GM21515 (cell line): ENCODE results near the gene TRIOBP.
"Not testable (repeated sequence)": the region's sequence is repeated elsewhere in the genome, so short reads cannot be mapped to it uniquely, and the experiment has no call there.

Experiments used
- ATAC-seq: cut with Tn5 transposase; IDR thresholded peaks from one replicate; pipeline ENCODE4 v1.9.1; 2021; ENCODE audit not compliant: unreplicated experiment

TRIOBP gene

DNA sequence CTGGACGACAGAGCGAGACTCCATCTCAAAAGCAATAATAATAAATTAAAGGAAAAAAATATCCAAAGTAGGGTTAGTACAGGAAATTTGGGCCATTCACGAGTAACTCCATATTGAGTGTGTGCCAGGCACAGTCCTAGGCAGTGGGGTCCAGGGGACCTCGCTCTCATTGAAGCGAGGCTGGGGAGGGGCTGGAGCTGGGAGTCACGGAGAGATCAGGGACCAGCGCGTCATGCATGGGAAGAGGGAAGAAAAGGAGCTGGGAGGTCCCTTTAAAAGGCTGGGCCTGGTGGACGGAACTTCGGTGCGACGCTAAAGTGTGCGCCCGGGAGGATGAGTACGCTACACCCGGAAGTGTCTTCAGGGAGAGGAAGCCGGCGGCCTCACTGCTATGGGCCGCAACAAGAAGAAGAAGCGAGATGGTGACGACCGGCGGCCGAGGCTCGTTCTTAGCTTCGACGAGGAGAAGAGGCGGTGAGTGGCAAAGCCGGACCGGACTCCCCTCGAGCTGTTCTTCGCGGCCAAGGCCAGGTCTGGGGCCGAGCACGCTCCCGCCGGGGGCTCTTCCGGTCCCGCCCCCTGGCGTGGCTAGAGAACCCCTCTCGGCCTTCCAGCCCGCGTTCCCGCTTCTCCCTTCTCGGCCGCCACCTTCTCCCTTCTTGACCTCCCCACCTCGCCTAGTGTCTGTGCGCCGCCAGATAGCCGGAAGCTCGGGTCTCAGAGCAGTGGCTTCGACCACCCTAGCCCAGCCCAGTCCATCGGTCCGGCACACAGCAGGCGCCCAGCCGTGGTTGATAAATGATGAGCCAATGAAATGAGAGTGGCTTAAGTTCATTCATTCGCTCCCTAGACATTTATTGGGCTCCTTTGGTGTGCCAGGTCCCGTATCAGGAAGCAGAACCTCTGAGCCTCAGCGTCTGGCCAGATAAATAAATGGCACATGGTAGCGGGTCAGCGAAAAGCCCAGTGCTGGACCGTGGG, 10.6 kb upstream of the TRIOBP start, which contains the start of gene NOL12:
TSS of gene NOL12 (plus strand) at position 342 of the 981 bp plus-strand sequence. CDS start at position 392, 50 bp downstream.
- ATAC-seq = peak; percentile 62

- ATAC-seq = no peak
These were observed 6.4 kb upstream of the TRIOBP start for GRCh38 chr22:37690407-37690806.

- ATAC-seq = no peak
These were observed 5.8 kb upstream of the TRIOBP start for GRCh38 chr22:37690901-37691504.

GRCh38 chr22:37692627-37693285, 4.1 kb upstream of the TRIOBP start:
- no peak for ATAC-seq

DNA sequence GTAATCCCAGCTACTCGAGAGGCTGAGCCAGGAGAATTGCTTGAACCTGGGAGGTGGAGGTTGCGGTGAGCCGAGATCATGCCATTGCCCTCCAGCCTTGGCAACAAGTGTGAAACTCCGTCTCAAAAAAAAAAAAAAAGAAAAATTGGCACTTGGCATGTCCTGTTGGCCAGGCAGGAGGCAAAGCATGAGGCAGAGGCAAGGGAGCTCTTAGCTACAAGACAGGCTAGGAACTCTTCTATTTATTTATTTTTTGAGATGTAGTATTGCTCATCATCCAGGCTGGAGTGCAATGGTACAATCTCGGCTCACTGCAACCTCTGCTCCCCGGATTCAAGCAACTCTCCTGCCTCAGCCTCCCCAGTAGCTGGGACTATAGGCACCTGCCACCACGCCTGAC, 2.7 kb upstream of the TRIOBP start:
- ATAC-seq = not testable (repeated sequence)

DNA sequence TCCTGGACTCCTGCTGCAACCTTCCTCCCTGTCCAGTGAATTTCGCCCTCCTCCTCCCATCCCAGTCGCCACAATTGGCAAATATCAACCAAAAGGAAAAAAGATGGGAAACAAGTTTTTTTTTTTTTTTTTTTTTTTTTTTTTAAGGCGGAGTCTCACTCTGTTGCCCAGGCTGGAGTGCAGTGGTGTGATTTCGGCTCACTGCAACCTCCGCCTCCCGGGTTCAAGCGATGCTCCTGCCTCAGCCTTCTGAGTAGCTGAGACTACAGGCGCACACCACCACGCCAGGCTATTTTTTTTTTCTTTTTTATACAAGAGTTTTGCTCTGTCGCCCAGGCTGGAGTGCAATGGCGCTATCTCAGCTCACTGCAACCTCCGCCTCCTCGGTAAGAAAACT, 590 bp upstream of the TRIOBP start:
- ATAC-seq = not testable (repeated sequence)

- no peak for ATAC-seq
These were observed 639 bp downstream of the TRIOBP start for GRCh38 chr22:37697538-37697835.

GRCh38 chr22:37701141-37701786, 4.4 kb downstream of the TRIOBP start:
- no peak for ATAC-seq

GRCh38 chr22:37703906-37704305, 7.1 kb downstream of the TRIOBP start:
- no peak for ATAC-seq

DNA sequence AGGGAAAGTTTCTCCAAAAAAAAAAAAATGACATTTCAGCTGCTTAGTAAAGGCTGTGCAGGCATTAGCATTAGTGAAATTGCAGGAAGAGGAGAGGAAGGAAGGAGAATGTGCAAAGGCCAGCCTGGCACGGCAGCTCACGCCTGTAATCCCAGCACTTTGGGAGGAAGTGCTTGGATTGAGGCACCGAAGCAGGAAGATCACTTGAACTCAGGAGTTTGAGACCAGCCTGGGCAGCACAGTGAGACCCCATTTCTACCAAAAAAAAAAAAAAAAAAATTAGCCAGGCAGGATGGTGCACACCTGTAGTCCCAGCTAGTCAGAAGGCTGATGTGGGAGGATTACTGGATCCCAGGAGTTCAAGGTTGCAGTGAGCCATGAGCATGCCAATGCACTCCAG, 7.8 kb downstream of the TRIOBP start:
- no peak for ATAC-seq

DNA sequence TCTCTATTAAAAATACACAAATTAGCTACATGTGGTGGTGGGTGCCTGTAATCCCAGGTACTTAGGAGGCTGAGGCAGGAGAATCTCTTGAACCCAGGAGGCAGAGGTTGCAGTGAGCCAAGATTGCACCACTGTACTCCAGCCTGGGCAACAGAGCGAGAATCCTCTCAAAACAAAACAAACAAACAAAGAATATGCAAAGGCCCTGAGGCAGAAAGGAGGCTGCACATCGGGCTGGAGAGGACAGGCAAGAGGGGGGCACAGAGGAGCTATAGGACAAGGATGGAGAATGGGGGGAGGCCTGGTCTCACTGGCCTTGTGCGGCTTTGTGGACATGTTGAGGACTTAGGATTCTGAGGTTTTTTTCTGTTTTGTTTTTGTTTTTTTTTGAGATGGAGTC, 8.4 kb downstream of the TRIOBP start:
- ATAC-seq = no peak

DNA sequence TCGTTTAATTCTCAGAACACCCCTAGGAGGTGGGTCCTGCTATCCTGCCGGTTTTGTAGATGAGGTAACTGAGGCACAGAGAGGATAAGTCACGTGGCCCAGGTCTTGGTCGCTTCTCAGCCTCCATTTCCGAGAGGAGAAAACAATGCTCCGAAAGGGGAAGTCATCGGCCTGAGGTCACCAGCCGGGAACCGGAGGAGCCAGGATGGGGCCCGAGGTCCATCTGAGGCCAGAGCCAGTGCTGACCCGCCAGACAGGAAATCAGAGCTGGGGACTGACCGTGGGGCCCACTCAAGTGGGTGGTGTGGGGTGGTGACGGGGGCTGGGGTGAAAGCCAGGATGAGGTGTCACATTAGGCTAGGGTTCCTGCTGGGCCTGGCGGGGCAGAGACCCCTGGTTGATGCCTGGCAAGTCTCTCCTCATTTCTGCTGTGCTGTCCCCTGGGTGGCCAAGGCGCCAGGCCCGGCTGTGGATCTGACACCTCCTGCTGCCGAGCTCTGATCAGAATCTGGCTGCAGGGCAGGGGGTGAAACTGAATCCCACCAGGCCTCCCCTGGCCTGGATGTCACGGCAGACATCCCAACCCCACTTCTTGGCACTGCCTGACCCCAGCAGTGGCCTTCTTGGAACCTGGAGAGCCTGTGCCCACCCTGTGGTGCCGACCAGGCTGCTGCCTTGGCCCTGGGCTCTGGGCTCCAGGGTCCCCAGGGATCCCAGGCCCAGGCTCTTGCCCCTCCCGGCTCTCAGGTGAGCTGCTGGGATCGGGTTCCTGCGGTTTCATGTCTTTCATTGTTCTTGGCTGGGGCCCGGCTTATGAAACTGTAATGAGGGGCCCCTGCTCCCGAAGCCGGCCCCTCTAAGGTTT, 12.0 kb downstream of the TRIOBP start:
- no peak for ATAC-seq

- ATAC-seq = no peak
These were observed 12.6 kb downstream of the TRIOBP start for GRCh38 chr22:37709445-37709765.

GRCh38 chr22:37710675-37711074, 13.8 kb downstream of the TRIOBP start:
- no peak for ATAC-seq

GRCh38 chr22:37711490-37711889, 14.6 kb downstream of the TRIOBP start:
- ATAC-seq = no peak

- no peak for ATAC-seq
These were observed 16.9 kb downstream of the TRIOBP start for GRCh38 chr22:37713761-37714160.

GRCh38 chr22:37714634-37715033, 17.8 kb downstream of the TRIOBP start:
- no peak for ATAC-seq

DNA sequence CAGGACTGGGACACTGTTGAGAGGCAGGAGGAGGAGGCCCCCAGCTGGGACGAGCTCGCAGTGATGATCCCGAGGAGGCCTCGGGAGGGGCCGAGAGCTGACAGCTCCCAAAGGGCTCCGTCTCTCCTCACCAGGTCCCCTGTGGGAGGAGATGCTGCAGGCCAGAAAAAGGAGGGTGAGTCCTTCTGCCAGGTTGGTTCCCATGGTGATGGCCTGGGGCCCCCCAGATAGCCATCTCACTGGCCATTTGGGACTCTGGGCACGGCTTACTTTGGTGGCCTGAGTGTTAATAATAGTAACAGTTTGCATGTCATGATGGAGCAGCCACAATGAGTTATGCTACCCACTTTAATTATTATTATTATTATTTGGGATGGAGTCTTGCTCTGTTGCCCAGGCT, 18.9 kb downstream of the TRIOBP start:
- ATAC-seq = no peak

DNA sequence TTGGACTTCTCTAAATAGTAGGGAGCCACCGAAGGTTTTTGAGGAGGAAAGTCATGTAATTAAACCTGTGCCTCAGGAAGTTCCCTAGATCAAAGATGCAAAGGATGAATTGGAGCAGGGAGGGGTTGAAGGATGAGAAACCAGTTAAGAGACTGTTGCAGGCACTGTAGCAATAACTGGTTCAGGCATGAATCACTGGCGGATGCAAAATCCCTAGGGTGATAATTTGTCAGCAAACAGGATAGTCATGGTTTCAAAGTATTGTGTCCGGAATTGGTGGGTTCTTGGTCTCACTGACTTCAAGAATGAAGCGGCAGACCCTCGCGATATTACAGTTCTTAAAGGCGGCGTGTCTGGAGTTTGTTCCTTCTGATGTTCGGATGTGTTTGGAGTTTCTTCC, 19.9 kb downstream of the TRIOBP start:
- no peak for ATAC-seq

DNA sequence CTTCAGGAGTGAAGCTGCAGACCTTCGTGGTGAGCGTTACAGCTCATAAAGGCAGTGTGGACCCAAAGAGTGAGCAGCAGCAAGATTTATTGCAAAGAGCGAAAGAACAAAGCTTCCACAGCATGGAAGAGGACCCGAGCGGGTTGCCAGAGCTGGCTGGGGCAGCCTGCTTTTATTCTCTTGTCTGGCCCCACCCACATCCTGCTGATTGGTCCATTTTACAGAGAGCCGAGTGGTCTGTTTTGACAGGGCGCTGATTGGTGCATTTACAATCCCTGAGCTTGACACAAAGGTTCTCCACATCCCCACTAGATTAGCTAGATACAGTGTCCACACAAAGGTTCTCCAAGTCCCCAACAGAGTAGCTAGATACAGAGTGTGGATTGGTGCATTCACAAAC, 20.4 kb downstream of the TRIOBP start:
- ATAC-seq = not testable (repeated sequence)
